ENCODE data around the gene ZBTB7A.

The ZBTB7A gene

GRCh38 chr19:4036576-4037300 lies 30.0 kb downstream of the ZBTB7A start:
- DNase-seq (ENCODE audit: low read depth in 2 of 2) = no peak

GRCh38 chr19:4035582-4035981 lies 31.1 kb downstream of the ZBTB7A start:
- DNase-seq (ENCODE audit: low read depth in 2 of 2) = no peak

GRCh38 chr19:4035018-4035566 lies 31.6 kb downstream of the ZBTB7A start:
- no peak for DNase-seq (ENCODE audit: low read depth in 2 of 2)

GRCh38 chr19:4034048-4035017 lies 32.4 kb downstream of the ZBTB7A start:
- no peak for DNase-seq (ENCODE audit: low read depth in 2 of 2)

- DNase-seq (ENCODE audit: low read depth in 2 of 2) = no peak
These were observed 33.4 kb downstream of the ZBTB7A start for GRCh38 chr19:4033028-4033956.

GRCh38 chr19:4032436-4032835 lies 34.3 kb downstream of the ZBTB7A start:
- DNase-seq (ENCODE audit: low read depth in 2 of 2) = no peak

GRCh38 chr19:4031420-4031819 lies 35.3 kb downstream of the ZBTB7A start:
- DNase-seq (ENCODE audit: low read depth in 2 of 2) = no peak

GRCh38 chr19:4030981-4031380 lies 35.7 kb downstream of the ZBTB7A start:
- DNase-seq (ENCODE audit: low read depth in 2 of 2) = no peak

GRCh38 chr19:4030552-4030951 lies 36.1 kb downstream of the ZBTB7A start:
- DNase-seq (ENCODE audit: low read depth in 2 of 2) = no peak

GRCh38 chr19:4029247-4029614 lies 37.5 kb downstream of the ZBTB7A start:
- no peak for DNase-seq (ENCODE audit: low read depth in 2 of 2)

- no peak for DNase-seq (ENCODE audit: low read depth in 2 of 2)
These were observed 38.1 kb downstream of the ZBTB7A start for GRCh38 chr19:4028334-4029246.

- DNase-seq (ENCODE audit: low read depth in 2 of 2) = no peak
These were observed 39.6 kb downstream of the ZBTB7A start for GRCh38 chr19:4027146-4027545.

GRCh38 chr19:4025317-4025716 lies 41.4 kb downstream of the ZBTB7A start:
- no peak for DNase-seq (ENCODE audit: low read depth in 2 of 2)

- DNase-seq (ENCODE audit: low read depth in 2 of 2) = no peak
These were observed 42.9 kb downstream of the ZBTB7A start for GRCh38 chr19:4023600-4024398.

- DNase-seq (ENCODE audit: low read depth in 2 of 2) = no peak
These were observed 47.1 kb downstream of the ZBTB7A start for GRCh38 chr19:4019578-4019977.

- DNase-seq (ENCODE audit: low read depth in 2 of 2) = no peak
These were observed 47.8 kb downstream of the ZBTB7A start for GRCh38 chr19:4018775-4019504.

- DNase-seq (ENCODE audit: low read depth in 2 of 2) = no peak
These were observed 48.5 kb downstream of the ZBTB7A start for GRCh38 chr19:4018140-4018613.

GRCh38 chr19:4016903-4017638 lies 49.6 kb downstream of the ZBTB7A start:
- no peak for DNase-seq (ENCODE audit: low read depth in 2 of 2)

Measured in stimulated activated CD4-positive, alpha-beta T cell treated with anti-CD3 and anti-CD28 coated beads, Interleukin-1b, Interleukin-23, amount 100 ng/mL, for 4 hours (primary cell).